BJ (cell line): Measurements from ENCODE around the gene SLC39A10. TPM values are rescaled to one million over a fixed set of nuclear protein-coding genes. Genes with fewer than 3 reads are reported as not detected.

Source experiments
- CTCF ChIA-PET: fragments of 350-600 bp; formaldehyde crosslinking; extraction: SDS; loops from one replicate; lab custom pipeline; 2021; ENCODE audit warnings: antibody characterized with exemption, inconsistent platforms; lab: Yijun Ruan, JAX
- POLR2A ChIA-PET: fragments of 300-600 bp; sonication (Branson Sonifier 250); formaldehyde crosslinking; extraction: SDS; loops from one replicate; lab custom pipeline; 2021; ENCODE audit warnings: antibody characterized with exemption; lab: Charles Lee
- DNase-seq: peaks from one replicate; pipeline ENCODE4 v3.0.0-alpha.2; 2011; ENCODE audit warnings: low read depth
- H3K27me3 ChIP-seq: 2 replicates; pipeline ENCODE4 v1.6.0; 2011; ENCODE audit warnings: low read length; ENCODE audit not compliant: control insufficient read depth, insufficient read depth
- H3K36me3 ChIP-seq: 2 replicates; pipeline ENCODE4 v1.5.1; 2011; ENCODE audit warnings: low read length; ENCODE audit not compliant: control insufficient read depth, insufficient read depth
- H3K4me3 ChIP-seq: 2 replicates; pipeline ENCODE4 v1.5.1; 2011; ENCODE audit warnings: low read depth, mild to moderate bottlenecking, control low read depth, low read length
- polyA plus RNA-seq: library from polyadenylated mRNA; depleted of rRNA; stranded (reverse); fragments of >200 nt; gene quantifications from 2 replicates; pipeline ENCODE4 v1.2.3, GENCODE V29; 2011
- TF ChIP-seq, protein P1 (sequence below): IDR thresholded peaks from 2 replicates; pipeline ENCODE4 v1.5.1; 2011; ENCODE audit warnings: low read depth, mild to moderate bottlenecking, control low read depth, inconsistent platforms, low read length, moderate library complexity; ENCODE audit not compliant: insufficient read depth

Gene SLC39A10
- polyA plus RNA-seq, 1 experiment, result 13.7 TPM

DNA sequence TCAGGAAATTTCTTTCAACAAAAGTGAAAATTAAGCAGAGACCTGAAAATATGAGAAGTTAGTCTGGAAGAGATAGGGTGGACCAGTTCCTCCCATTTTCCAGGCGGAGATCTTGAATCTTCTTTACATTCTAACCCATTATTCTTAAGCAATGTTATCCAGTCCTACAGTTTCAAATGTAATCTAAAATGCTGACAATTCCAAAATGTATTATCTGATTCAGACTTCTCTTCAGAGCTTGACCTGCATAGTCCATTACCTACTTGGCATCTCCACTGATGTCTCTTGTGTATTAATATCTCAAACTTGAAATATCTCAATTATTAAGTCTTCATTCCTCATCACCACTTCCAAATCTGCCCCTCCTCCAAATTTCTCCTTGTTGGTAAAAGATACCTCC, 28.4 kb upstream of the SLC39A10 start:
- no peaks in the 10 kb centered on the region for H3K27me3 ChIP-seq
- ChIA-PET CTCF (no interaction called here), POLR2A (no interaction called here)
- no peak for DNase-seq
- TF ChIP-seq, protein P1, sequence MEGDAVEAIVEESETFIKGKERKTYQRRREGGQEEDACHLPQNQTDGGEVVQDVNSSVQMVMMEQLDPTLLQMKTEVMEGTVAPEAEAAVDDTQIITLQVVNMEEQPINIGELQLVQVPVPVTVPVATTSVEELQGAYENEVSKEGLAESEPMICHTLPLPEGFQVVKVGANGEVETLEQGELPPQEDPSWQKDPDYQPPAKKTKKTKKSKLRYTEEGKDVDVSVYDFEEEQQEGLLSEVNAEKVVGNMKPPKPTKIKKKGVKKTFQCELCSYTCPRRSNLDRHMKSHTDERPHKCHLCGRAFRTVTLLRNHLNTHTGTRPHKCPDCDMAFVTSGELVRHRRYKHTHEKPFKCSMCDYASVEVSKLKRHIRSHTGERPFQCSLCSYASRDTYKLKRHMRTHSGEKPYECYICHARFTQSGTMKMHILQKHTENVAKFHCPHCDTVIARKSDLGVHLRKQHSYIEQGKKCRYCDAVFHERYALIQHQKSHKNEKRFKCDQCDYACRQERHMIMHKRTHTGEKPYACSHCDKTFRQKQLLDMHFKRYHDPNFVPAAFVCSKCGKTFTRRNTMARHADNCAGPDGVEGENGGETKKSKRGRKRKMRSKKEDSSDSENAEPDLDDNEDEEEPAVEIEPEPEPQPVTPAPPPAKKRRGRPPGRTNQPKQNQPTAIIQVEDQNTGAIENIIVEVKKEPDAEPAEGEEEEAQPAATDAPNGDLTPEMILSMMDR, result no peak
- H3K36me3 ChIP-seq, result no peaks in the 10 kb centered on the region
- H3K4me3 ChIP-seq, result no peak overlapping the region

GRCh38 chr2:195632856-195633572, 24.0 kb upstream of the SLC39A10 start:
- no peaks in the 10 kb centered on the region for H3K27me3 ChIP-seq
- H3K4me3 ChIP-seq, result no peak overlapping the region
- DNase-seq, result no peak
- no peaks in the 10 kb centered on the region for H3K36me3 ChIP-seq
- ChIA-PET POLR2A (no interaction called here), CTCF (no interaction called here)
- TF ChIP-seq, protein P1, result no peak

- Histone ChIP-seq H3K27me3 (no peaks in the 10 kb centered on the region), H3K4me3 (no peak overlapping the region), H3K36me3 (no peaks in the 10 kb centered on the region)
- no peak for DNase-seq
- ChIA-PET CTCF (no interaction called here), POLR2A (no interaction called here)
- TF ChIP-seq, protein P1, result no peak
Observed at GRCh38 chr2:195633573-195633870, 23.5 kb upstream of the SLC39A10 start.

- no peak overlapping the region for H3K4me3 ChIP-seq
- DNase-seq, result no peak
- ChIA-PET CTCF (no interaction called here), POLR2A (no interaction called here)
- no peaks in the 10 kb centered on the region for H3K36me3 ChIP-seq
- no peaks in the 10 kb centered on the region for H3K27me3 ChIP-seq
- TF ChIP-seq, protein P1, result no peak
Observed at GRCh38 chr2:195633974-195634373, 23.1 kb upstream of the SLC39A10 start.

DNA sequence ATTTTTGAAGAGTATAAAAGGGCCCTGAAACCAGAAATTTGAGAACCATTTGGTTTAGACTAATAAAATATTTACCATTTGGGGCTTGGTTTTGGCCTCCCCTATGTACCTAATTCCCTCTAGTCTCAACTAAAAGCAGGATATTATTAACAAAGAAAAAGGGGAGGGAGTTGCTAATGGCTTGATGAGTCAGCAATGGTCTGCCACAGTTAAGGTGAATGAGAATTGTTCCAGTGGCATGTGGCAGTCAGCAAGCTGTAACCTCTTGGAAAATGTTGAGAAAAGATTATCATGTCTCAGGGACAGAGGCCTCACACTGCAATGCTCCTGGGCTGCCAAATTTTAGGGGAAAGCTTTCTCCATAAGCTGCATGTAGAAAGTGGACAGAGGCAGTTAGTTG, 20.1 kb upstream of the SLC39A10 start:
- POLR2A ChIA-PET, result interaction anchor here (0.6 kb wide), 1 partner anchor 132 kb away, joined by 3 read pairs; no protein-coding TSS in a partner anchor
- H3K27me3 ChIP-seq, result no peaks in the 10 kb centered on the region
- H3K4me3 ChIP-seq, result no peak overlapping the region
- TF ChIP-seq, protein P1, result no peak
- H3K36me3 ChIP-seq, result no peaks in the 10 kb centered on the region
- DNase-seq, result no peak
- CTCF ChIA-PET, result interaction anchor here (0.9 kb wide), 1 partner anchor 10 kb away, joined by 5 read pairs; no protein-coding TSS in a partner anchor
